Uterus (tissue), 2 donors: Measurements from ENCODE around the gene HOXD1.

Experiments used
- CTCF ChIP-seq, 4 experiments: fragments of 200-600 bp in 2 of 4; fragments of 450-650 bp in 2 of 4; sonication (generic) in 2 of 4; IDR thresholded peaks; one replicate each; pipeline ENCODE4 v1.5.1; 2016 to 2019; ENCODE audit warnings: antibody characterized with exemption in 4 of 4, mild to moderate bottlenecking in 2 of 4, moderate library complexity in 1 of 4
- POLR2A ChIP-seq, 2 donors: fragments of 450-650 bp; IDR thresholded peaks; one replicate each; pipeline ENCODE4 v1.6.1; 2016; ENCODE audit warnings: antibody characterized with exemption in 2 of 2, mild to moderate bottlenecking in 1 of 2, moderate library complexity in 1 of 2

DNA sequence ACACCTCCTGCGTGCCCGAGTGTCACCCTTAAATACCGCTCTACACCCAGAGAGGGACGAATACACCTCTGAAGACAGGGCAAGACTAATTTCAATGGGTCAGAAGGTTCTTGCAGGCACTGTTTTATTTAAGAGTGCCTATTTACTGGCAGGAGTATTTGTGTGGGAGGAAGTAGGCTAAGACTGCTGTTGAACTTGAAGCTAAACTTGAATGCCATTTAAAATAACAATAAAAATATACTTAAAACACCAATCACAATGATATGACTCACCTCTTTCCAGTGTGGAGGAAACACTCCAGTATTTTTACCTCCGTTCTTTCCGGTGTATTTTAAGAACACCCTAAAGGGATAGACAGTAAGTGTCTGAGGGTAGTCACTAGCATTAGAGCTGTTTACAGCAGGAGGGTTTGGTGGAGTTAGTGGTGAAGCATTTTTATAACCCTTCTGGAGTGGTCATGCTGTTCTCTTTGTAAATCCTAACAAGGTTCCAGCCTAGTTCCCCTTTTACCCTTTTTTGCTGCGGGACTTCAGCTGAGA, 9.6 kb upstream of the HOXD1 start:
- TF ChIP-seq CTCF (IDR thresholded peaks at IDR 0.05) (no peak), POLR2A (IDR thresholded peaks at IDR 0.05) (no peak)
